ENCODE measurements around the gene MKLN1.

GRCh38 chr7:131462059-131462458 is 134.4 kb downstream of the MKLN1 start:
- TF ChIP-seq ARNTL (CRISPR knock-in tag; IDR thresholded peaks at IDR 0.05) (no peak), ZBTB10 (CRISPR knock-in tag; IDR thresholded peaks at IDR 0.05; ENCODE audit: borderline replicate concordance) (no peak), HNF1B (CRISPR knock-in tag; IDR thresholded peaks at IDR 0.05) (no peak), RNF2 (conservative IDR thresholded peaks at IDR 0.05; ENCODE audit: low read depth) (no peak), ZNF274 (CRISPR knock-in tag; IDR thresholded peaks at IDR 0.05) (no peak), ZNF510 (CRISPR knock-in tag; IDR thresholded peaks at IDR 0.05; ENCODE audit: low read depth) (no peak), PLRG1 (conservative IDR thresholded peaks at IDR 0.05) (no peak), MYC (CRISPR knock-in tag; IDR thresholded peaks at IDR 0.05; ENCODE audit: borderline replicate concordance) (no peak), HDAC6 (IDR thresholded peaks at IDR 0.05; ENCODE audit: low read depth, low read length) (no peak)

Data from HepG2 (cell line).